ENCODE measurements around the gene MCF2L.

- no peak for TF ChIP-seq POLR2A (IDR thresholded peaks at IDR 0.05)
- TF ChIP-seq CTCF (IDR thresholded peaks at IDR 0.05), result no peak
Measured at GRCh38 chr13:112959701-112960542, 9.1 kb upstream of the MCF2L start.

Measured in body of pancreas (tissue), 4 donors.